B cell (primary cell): ENCODE measurements around the gene STPG3. TPM values are rescaled to one million over a fixed set of nuclear protein-coding genes. Genes with fewer than 3 reads are reported as not detected.

Source experiments
- ATAC-seq: fragments of 200-7000 bp; cut with Tn5 transposase; one replicate; pipeline ENCODE4 v1.10.0; 2021; ENCODE audit warnings: low read depth, mild to moderate bottlenecking, moderate number of reproducible peaks, moderate library complexity
- CTCF ChIA-PET: fragments of 350-600 bp; sonication (Branson Sonifier 250); formaldehyde crosslinking; loops from one replicate; lab custom pipeline; 2021; ENCODE audit warnings: antibody characterized with exemption, inconsistent platforms; lab: Charles Lee
- POLR2A ChIA-PET: fragments of 350-600 bp; sonication (Branson Sonifier 250); formaldehyde crosslinking; loops from one replicate; lab custom pipeline; 2021; ENCODE audit warnings: antibody characterized with exemption; lab: Charles Lee
- DNase-seq: peaks from one replicate; pipeline ENCODE4 v3.0.0; 2013
- H2AFZ ChIP-seq: 2 replicates; pipeline ENCODE4 v1.6.1; 2012; ENCODE audit warnings: mild to moderate bottlenecking, low read depth, low read length; ENCODE audit not compliant: insufficient read depth, poor library complexity, severe bottlenecking
- H3K27ac ChIP-seq, 2 donors: 1 replicate in 1 of 2; 2 replicates in 1 of 2; pipeline ENCODE4 v1.5.1; 2012 to 2013; ENCODE audit warnings: low read length in 2 of 2, mild to moderate bottlenecking in 2 of 2, moderate library complexity in 1 of 2
- H3K27me3 ChIP-seq, 4 experiments: fragments of 200-600 bp in 1 of 4; sonication (generic) in 1 of 4; replicated peaks in 1 of 4; 1 replicate in 2 of 4; 2 replicates in 2 of 4; pipeline versions ENCODE4 v1.6.1 to v1.7.0; 2013 to 2016; ENCODE audit warnings: low read length in 3 of 4, mild to moderate bottlenecking in 2 of 4, mixed read lengths in 1 of 4, moderate library complexity in 1 of 4; ENCODE audit not compliant: insufficient read depth in 4 of 4, control insufficient read depth in 3 of 4; ENCODE audit errors: control extremely low read depth in 1 of 4
- H3K36me3 ChIP-seq, 2 experiments: replicated peaks in 1 of 2; 1 replicate in 1 of 2; 2 replicates in 1 of 2; pipeline versions ENCODE4 v1.6.1 to v1.7.1; 2013; ENCODE audit warnings: low read length in 1 of 2; ENCODE audit not compliant: insufficient read depth in 2 of 2, control insufficient read depth in 1 of 2; ENCODE audit errors: control extremely low read depth in 1 of 2, extremely low read depth in 1 of 2
- H3K4me1 ChIP-seq, 2 donors: fragments of 200-600 bp in 1 of 2; sonication (generic) in 1 of 2; 1 replicate in 1 of 2; 2 replicates in 1 of 2; pipeline versions ENCODE4 v1.5.1 to v1.6.1; 2013 to 2017; ENCODE audit warnings: low read length in 2 of 2; ENCODE audit not compliant: control insufficient read depth in 2 of 2, insufficient read depth in 2 of 2
- H3K4me2 ChIP-seq: replicated peaks from 2 replicates; pipeline ENCODE3; 2012; ENCODE audit warnings: mild to moderate bottlenecking, low read depth, low read length; ENCODE audit not compliant: poor library complexity, severe bottlenecking
- H3K4me3 ChIP-seq, 5 experiments: fragments of 200-600 bp in 1 of 5; sonication (generic) in 1 of 5; 1 replicate in 3 of 5; 2 replicates in 2 of 5; pipeline versions ENCODE4 v1.5.1 to v1.7.0; 2011 to 2016; ENCODE audit warnings: low read length in 4 of 5, mild to moderate bottlenecking in 4 of 5, low read depth in 2 of 5, control low read depth in 1 of 5, moderate library complexity in 1 of 5; ENCODE audit not compliant: insufficient read depth in 1 of 5; ENCODE audit errors: control extremely low read depth in 1 of 5, extremely low read depth in 1 of 5
- H3K79me2 ChIP-seq: fragments of 200-600 bp; sonication (generic); one replicate; pipeline ENCODE4 v1.6.0; 2016; ENCODE audit warnings: low read length; ENCODE audit not compliant: control insufficient read depth, insufficient read depth
- H3K9ac ChIP-seq: fragments of 200-600 bp; sonication (generic); 2 replicates; pipeline ENCODE4 v1.6.1; 2017; ENCODE audit warnings: mild to moderate bottlenecking, low read length, moderate library complexity
- H3K9me3 ChIP-seq, 3 donors: one replicate each; pipeline versions ENCODE4 v1.6.1 to v1.7.1; 2013; ENCODE audit warnings: low read length in 2 of 3; ENCODE audit not compliant: control insufficient read depth in 2 of 3, insufficient read depth in 1 of 3; ENCODE audit errors: control extremely low read depth in 1 of 3
- H4K20me1 ChIP-seq: 2 replicates; pipeline ENCODE4 v1.6.0; 2012; ENCODE audit warnings: mild to moderate bottlenecking, low read length; ENCODE audit not compliant: insufficient read depth, control insufficient read depth, poor library complexity, severe bottlenecking
- H3K27ac Mint-ChIP-seq: one replicate; pipeline ENCODE4 v1.8.0; 2021; ENCODE audit warnings: mixed read lengths
- H3K27me3 Mint-ChIP-seq: one replicate; pipeline ENCODE4 v1.8.0; 2021; ENCODE audit warnings: mixed read lengths
- H3K4me1 Mint-ChIP-seq: one replicate; pipeline ENCODE4 v1.8.0; 2021; ENCODE audit warnings: mixed read lengths
- H3K4me3 Mint-ChIP-seq: one replicate; pipeline ENCODE4 v1.8.0; 2021; ENCODE audit warnings: mixed read lengths
- H3K9me3 Mint-ChIP-seq: one replicate; pipeline ENCODE4 v1.8.0; 2022; ENCODE audit warnings: mixed read lengths; ENCODE audit not compliant: insufficient read depth
- EZH2 ChIP-seq: IDR thresholded peaks from 2 replicates; pipeline ENCODE4 v1.6.1; 2012; ENCODE audit warnings: borderline replicate concordance, low read depth, mild to moderate bottlenecking, moderate library complexity, low read length; ENCODE audit not compliant: insufficient read depth, poor library complexity, severe bottlenecking
- WGBS: methylation state at CpG from one replicate; pipeline ENCODE4 v1.1.5; 2013; ENCODE audit warnings: missing lambda C conversion rate; ENCODE audit not compliant: insufficient coverage; 5-methylcytosine and 5-hydroxymethylcytosine counted together
- intact Hi-C: fragments of 100-400 bp; cut with micrococcal nuclease; formaldehyde crosslinking; loops from one replicate; pipeline ENCODE4 v1.10.0; 2022
- polyA plus RNA-seq: library from polyadenylated mRNA; depleted of rRNA; stranded (reverse); fragments of >200 nt; gene quantifications from 2 replicates; pipeline ENCODE4 v1.2.3, GENCODE V29; 2012
- total RNA-seq, 2 donors: library from RNA; stranded (reverse); fragments of 120-200 nt in 1 of 2; gene quantifications; 1 replicate in 1 of 2; 2 replicates in 1 of 2; pipeline versions ENCODE4 v1.2.3 to v1.2.4, GENCODE V29; 2013 to 2022
- TF ChIP-seq, protein P1 (sequence below): fragments of 200-600 bp; IDR thresholded peaks from one replicate; pipeline ENCODE4 v1.8.0; 2022; ENCODE audit warnings: antibody characterized with exemption, mild to moderate bottlenecking

STPG3 gene
- total and polyA plus RNA-seq, 2 donors (not counting 1 experiment from before 2014, with no cell fraction given), result not detected

DNA sequence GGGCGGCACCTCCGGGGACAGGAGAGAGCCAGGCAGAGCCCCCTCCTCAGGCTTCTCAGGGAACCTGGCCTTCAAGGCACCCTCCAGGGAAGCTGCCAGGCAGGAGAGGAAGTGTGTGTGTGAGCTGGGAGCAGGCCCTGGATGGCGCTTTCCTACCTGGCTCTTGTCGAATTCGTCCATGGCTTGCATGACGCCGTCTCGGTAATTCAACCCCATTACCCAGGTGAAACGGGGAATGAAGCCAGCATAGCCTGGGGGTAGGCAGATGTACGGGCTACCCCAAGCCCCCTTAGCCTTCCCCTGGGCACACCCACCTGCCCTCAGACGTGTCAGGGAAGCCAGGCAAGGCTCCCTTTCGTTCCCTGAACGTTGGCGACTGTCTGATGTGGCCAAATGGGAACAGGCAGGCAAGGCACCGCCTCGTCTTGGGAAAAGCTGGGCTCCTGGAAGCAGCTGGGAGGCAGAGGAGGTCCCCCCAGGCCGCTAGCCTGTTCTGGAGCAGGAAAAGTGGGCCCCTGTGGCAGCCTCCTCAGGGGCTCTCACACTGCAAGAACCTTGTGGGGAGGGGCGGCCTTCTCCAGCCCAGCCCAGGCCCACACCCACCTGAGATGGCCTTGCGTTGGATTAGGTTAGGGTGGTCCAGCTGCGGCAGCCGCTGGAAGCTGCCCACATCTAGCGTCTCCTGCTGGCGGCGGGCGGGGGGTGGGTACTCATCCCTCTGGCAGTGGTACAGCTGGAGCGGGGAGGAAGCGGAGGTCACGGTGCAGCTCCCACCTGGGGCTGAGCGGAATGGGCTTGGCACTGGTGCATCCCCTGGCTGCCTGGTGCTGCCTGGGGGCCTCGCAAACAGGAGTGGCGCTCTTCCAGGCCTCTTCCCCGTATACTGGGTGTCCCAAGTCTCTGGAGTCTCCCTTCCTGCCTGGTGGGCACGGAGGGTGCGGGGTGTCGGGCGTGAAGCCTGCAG is 6.3 kb upstream of the STPG3 start:
- no peak overlapping the region for H3K27ac ChIP-seq
- ATAC-seq (no peak), DNase-seq (no peak)
- H3K4me1 ChIP-seq, result peaks cover 12 to 16% of the 10 kb centered on the region in 2 donors
- TF ChIP-seq, protein P1, sequence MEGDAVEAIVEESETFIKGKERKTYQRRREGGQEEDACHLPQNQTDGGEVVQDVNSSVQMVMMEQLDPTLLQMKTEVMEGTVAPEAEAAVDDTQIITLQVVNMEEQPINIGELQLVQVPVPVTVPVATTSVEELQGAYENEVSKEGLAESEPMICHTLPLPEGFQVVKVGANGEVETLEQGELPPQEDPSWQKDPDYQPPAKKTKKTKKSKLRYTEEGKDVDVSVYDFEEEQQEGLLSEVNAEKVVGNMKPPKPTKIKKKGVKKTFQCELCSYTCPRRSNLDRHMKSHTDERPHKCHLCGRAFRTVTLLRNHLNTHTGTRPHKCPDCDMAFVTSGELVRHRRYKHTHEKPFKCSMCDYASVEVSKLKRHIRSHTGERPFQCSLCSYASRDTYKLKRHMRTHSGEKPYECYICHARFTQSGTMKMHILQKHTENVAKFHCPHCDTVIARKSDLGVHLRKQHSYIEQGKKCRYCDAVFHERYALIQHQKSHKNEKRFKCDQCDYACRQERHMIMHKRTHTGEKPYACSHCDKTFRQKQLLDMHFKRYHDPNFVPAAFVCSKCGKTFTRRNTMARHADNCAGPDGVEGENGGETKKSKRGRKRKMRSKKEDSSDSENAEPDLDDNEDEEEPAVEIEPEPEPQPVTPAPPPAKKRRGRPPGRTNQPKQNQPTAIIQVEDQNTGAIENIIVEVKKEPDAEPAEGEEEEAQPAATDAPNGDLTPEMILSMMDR, result no peak
- no peak for TF ChIP-seq EZH2
- ChIA-PET CTCF (interaction anchor here (1.1 kb wide), 1 partner anchor 198 kb away, joined by 3 read pairs; no protein-coding TSS in a partner anchor), POLR2A (interaction anchor here (0.6 kb wide), 1 partner anchor 203 kb away, joined by 3 read pairs; no protein-coding TSS in a partner anchor)
- no peak overlapping the region for H3K4me3 ChIP-seq
- Mint-ChIP-seq H3K4me3 (no peak overlapping the region), H3K9me3 (no peaks in the 10 kb centered on the region), H3K27ac (no peak overlapping the region), H3K4me1 (peaks cover 22% of the 10 kb centered on the region), H3K27me3 (no peaks in the 10 kb centered on the region)
- H3K9ac ChIP-seq, result no peak overlapping the region
- H2AFZ ChIP-seq, result no peak overlapping the region
- 90% methylated on average over 34 of the region's 36 CpGs for WGBS
- H3K4me2 ChIP-seq, result no peak overlapping the region
- H3K36me3 ChIP-seq, result peaks cover 0 to 20% of the 10 kb centered on the region in 2 experiments
- H3K79me2 ChIP-seq, result peaks cover 32% of the 10 kb centered on the region
- no peaks in the 10 kb centered on the region for H3K9me3 ChIP-seq
- peaks cover 28% of the 10 kb centered on the region for H4K20me1 ChIP-seq
- intact Hi-C loops, result no loop called here
- H3K27me3 ChIP-seq, result no peaks in the 10 kb centered on the region
